Measurements from ENCODE around the gene CYTH3.

DNA sequence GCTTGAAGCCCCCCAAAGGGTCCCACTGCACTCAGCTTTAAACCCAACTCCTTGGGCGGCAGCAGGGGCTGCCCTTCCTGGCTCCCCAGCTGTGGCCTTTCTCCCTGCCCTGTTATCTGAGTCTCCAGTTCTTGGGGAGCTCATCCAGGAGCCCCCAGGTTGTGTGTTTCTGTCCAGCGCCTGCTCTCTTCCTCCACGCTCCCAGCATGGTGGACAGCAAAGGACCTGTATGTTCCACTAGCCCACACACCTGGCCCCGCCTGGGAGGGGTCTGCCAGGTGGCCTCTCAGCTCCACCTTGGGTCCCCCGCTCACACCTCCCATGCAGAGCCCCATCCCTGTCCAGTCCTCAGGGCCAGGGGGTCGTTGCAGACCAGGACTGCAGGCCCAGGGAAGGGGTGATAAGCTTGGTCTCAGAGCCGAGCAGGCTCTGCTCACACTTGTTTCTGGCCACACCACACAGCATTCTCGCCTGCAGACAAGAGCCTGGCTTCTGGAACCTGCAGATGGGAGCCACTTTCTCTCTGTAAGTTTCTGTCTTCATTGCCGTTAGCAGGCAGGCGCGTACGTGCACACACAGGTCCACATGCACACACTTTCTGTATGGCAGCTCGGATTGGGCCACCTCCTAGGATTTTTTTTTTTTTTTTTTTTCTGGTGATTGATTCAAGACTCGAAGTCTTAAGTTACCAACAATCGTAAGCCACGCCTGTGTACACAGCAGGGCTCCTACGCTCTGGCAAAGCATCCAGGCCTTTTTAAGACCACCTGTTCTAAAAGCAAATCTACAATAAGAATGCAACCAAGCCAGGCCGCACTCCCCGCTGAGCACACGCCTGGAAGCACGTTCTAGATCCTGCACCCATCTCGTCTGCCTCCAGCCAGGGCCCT is 104.6 kb downstream of the CYTH3 start:
- TF ChIP-seq, protein P1, sequence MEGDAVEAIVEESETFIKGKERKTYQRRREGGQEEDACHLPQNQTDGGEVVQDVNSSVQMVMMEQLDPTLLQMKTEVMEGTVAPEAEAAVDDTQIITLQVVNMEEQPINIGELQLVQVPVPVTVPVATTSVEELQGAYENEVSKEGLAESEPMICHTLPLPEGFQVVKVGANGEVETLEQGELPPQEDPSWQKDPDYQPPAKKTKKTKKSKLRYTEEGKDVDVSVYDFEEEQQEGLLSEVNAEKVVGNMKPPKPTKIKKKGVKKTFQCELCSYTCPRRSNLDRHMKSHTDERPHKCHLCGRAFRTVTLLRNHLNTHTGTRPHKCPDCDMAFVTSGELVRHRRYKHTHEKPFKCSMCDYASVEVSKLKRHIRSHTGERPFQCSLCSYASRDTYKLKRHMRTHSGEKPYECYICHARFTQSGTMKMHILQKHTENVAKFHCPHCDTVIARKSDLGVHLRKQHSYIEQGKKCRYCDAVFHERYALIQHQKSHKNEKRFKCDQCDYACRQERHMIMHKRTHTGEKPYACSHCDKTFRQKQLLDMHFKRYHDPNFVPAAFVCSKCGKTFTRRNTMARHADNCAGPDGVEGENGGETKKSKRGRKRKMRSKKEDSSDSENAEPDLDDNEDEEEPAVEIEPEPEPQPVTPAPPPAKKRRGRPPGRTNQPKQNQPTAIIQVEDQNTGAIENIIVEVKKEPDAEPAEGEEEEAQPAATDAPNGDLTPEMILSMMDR (IDR thresholded peaks at IDR 0.05) = no peak
- TF ChIP-seq POLR2A (IDR thresholded peaks at IDR 0.05) (no peak), POLR2AphosphoS5 (IDR thresholded peaks at IDR 0.05; ENCODE audit: insufficient read depth in 1 of 2, low read depth in 1 of 2) (no peak)

All from vagina (tissue), 2 donors.